DOHH2 (cell line): ENCODE data around the gene ADGRB2.
A peak's percentile ranks its signal among the peaks of the same experiment; 100 is the strongest.

ENCODE experiments used
- H3F3A ChIP-seq: fragments of 200-600 bp; sonication (generic), shearing (Covaris generic); 2 replicates; pipeline ENCODE4 v1.6.0; 2016; ENCODE audit warnings: antibody characterized with exemption, mild to moderate bottlenecking; ENCODE audit not compliant: control insufficient read depth, insufficient read depth
- H3K27ac ChIP-seq: fragments of 200-600 bp; sonication (generic); 2 replicates; pipeline ENCODE4 v1.5.1; 2014; ENCODE audit warnings: low read depth, mild to moderate bottlenecking, low read length, moderate library complexity
- H3K27me3 ChIP-seq: fragments of 200-600 bp; sonication (generic); 2 replicates; pipeline ENCODE4 v1.6.1; 2014; ENCODE audit warnings: mild to moderate bottlenecking, low read length, mixed read lengths; ENCODE audit not compliant: control insufficient read depth
- H3K36me3 ChIP-seq: fragments of 200-600 bp; sonication (generic); 2 replicates; pipeline ENCODE4 v1.6.1; 2014; ENCODE audit warnings: mild to moderate bottlenecking, low read length, moderate library complexity, mixed read lengths; ENCODE audit not compliant: control insufficient read depth
- H3K4me1 ChIP-seq: fragments of 200-600 bp; sonication (generic); 2 replicates; pipeline ENCODE4 v1.6.1; 2014; ENCODE audit warnings: mild to moderate bottlenecking, low read length, mixed read lengths; ENCODE audit not compliant: control insufficient read depth
- H3K4me2 ChIP-seq: fragments of 200-600 bp; sonication (generic); 2 replicates; pipeline ENCODE4 v1.6.0; 2014; ENCODE audit warnings: mild to moderate bottlenecking, low read length, moderate library complexity
- H3K4me3 ChIP-seq: fragments of 200-600 bp; sonication (generic); 2 replicates; pipeline ENCODE4 v1.5.1; 2014; ENCODE audit warnings: mild to moderate bottlenecking, low read length, mixed read lengths
- H3K79me2 ChIP-seq: fragments of 200-600 bp; sonication (generic); 2 replicates; pipeline ENCODE4 v1.6.1; 2014; ENCODE audit warnings: mild to moderate bottlenecking, low read length, mixed read lengths; ENCODE audit not compliant: control insufficient read depth
- H3K9me2 ChIP-seq: fragments of 200-600 bp; sonication (generic); replicated peaks from 2 replicates; pipeline ENCODE4 v1.6.1; 2014; ENCODE audit warnings: mild to moderate bottlenecking, low read length, mixed read lengths; ENCODE audit not compliant: control insufficient read depth
- H3K9me3 ChIP-seq: fragments of 200-600 bp; sonication (generic); 2 replicates; pipeline ENCODE4 v1.6.1; 2014; ENCODE audit warnings: antibody characterized with exemption, low read length, mixed read lengths; ENCODE audit not compliant: control insufficient read depth, insufficient read depth
- H4K20me1 ChIP-seq: fragments of 200-600 bp; sonication (generic); 2 replicates; pipeline ENCODE4 v1.6.0; 2014; ENCODE audit warnings: low read depth, mild to moderate bottlenecking, antibody characterized with exemption, low read length, moderate library complexity; ENCODE audit not compliant: control insufficient read depth, insufficient read depth
- CTCF ChIP-seq: fragments of 200-600 bp; sonication (generic); IDR thresholded peaks from one replicate; pipeline ENCODE4 v1.5.1; 2014; ENCODE audit warnings: antibody characterized with exemption, mild to moderate bottlenecking, low read depth, low read length; ENCODE audit not compliant: poor library complexity, severe bottlenecking
- EZH2phosphoT487 ChIP-seq: fragments of 200-600 bp; sonication (generic); IDR thresholded peaks from 2 replicates; pipeline ENCODE4 v1.6.1; 2017; ENCODE audit warnings: borderline replicate concordance, mild to moderate bottlenecking, antibody characterized with exemption, low read length, moderate library complexity, mixed read lengths

Gene ADGRB2

GRCh38 chr1:31801458-31801857 is 37.3 kb upstream of the ADGRB2 start:
- H4K20me1 ChIP-seq: no peaks in the 10 kb centered on the region
- no peak overlapping the region; the same call in 1 of the 2 replicates for H3K4me3 ChIP-seq
- H3K79me2 ChIP-seq: no peaks in the 10 kb centered on the region
- H3K36me3 ChIP-seq: no peaks in the 10 kb centered on the region
- H3K27ac ChIP-seq: no peak overlapping the region
- TF ChIP-seq EZH2phosphoT487 (no peak), CTCF (no peak)
- H3K9me3 ChIP-seq: no peaks in the 10 kb centered on the region
- H3K4me2 ChIP-seq: peak overlapping the region; percentile 40
- H3F3A ChIP-seq: peaks cover 6% of the 10 kb centered on the region; the same call in 1 of the 2 replicates
- peaks cover 24% of the 10 kb centered on the region for H3K27me3 ChIP-seq
- H3K9me2 ChIP-seq: no peaks in the 10 kb centered on the region
- peaks cover 28% of the 10 kb centered on the region for H3K4me1 ChIP-seq

DNA sequence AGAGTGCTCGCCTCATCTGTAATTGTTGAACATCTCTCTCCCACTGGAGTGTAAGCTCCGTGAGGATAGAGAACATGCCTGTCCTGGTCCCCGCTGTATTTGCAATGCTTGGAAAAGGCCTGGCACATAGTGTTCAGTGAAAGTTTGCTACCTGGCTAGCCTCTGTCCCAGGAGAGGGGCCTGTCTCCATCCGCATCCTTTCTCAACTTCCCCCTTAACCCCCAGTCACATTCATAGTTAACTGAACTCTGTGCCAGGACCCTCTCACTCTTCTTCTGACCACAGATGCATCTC is 36.5 kb upstream of the ADGRB2 start:
- no peak for TF ChIP-seq CTCF
- no peak for TF ChIP-seq EZH2phosphoT487
- Histone ChIP-seq H4K20me1 (no peaks in the 10 kb centered on the region), H3K79me2 (no peaks in the 10 kb centered on the region), H3K27ac (no peak overlapping the region), H3F3A (peaks cover 6% of the 10 kb centered on the region; the same call in 1 of the 2 replicates), H3K27me3 (peaks cover 31% of the 10 kb centered on the region), H3K9me3 (no peaks in the 10 kb centered on the region), H3K4me3 (no peak overlapping the region), H3K4me1 (peaks cover 28% of the 10 kb centered on the region), H3K36me3 (no peaks in the 10 kb centered on the region), H3K4me2 (no peak overlapping the region), H3K9me2 (no peaks in the 10 kb centered on the region)

GRCh38 chr1:31799895-31800673 is 35.9 kb upstream of the ADGRB2 start:
- H3F3A ChIP-seq: peaks cover 6% of the 10 kb centered on the region; the same call in 1 of the 2 replicates
- TF ChIP-seq CTCF (no peak), EZH2phosphoT487 (no peak)
- no peak overlapping the region for H3K27ac ChIP-seq
- no peaks in the 10 kb centered on the region for H3K9me3 ChIP-seq
- no peaks in the 10 kb centered on the region for H4K20me1 ChIP-seq
- H3K4me3 ChIP-seq: no peak overlapping the region
- no peak overlapping the region for H3K4me2 ChIP-seq
- H3K4me1 ChIP-seq: peaks cover 28% of the 10 kb centered on the region
- H3K79me2 ChIP-seq: no peaks in the 10 kb centered on the region
- no peaks in the 10 kb centered on the region for H3K9me2 ChIP-seq
- no peaks in the 10 kb centered on the region for H3K36me3 ChIP-seq
- peaks cover 35% of the 10 kb centered on the region for H3K27me3 ChIP-seq
